ENCODE measurements around the gene THRAP3. TPM values are rescaled to one million over a fixed set of nuclear protein-coding genes. Genes with fewer than 3 reads are reported as not detected.

THRAP3 gene, protein sequence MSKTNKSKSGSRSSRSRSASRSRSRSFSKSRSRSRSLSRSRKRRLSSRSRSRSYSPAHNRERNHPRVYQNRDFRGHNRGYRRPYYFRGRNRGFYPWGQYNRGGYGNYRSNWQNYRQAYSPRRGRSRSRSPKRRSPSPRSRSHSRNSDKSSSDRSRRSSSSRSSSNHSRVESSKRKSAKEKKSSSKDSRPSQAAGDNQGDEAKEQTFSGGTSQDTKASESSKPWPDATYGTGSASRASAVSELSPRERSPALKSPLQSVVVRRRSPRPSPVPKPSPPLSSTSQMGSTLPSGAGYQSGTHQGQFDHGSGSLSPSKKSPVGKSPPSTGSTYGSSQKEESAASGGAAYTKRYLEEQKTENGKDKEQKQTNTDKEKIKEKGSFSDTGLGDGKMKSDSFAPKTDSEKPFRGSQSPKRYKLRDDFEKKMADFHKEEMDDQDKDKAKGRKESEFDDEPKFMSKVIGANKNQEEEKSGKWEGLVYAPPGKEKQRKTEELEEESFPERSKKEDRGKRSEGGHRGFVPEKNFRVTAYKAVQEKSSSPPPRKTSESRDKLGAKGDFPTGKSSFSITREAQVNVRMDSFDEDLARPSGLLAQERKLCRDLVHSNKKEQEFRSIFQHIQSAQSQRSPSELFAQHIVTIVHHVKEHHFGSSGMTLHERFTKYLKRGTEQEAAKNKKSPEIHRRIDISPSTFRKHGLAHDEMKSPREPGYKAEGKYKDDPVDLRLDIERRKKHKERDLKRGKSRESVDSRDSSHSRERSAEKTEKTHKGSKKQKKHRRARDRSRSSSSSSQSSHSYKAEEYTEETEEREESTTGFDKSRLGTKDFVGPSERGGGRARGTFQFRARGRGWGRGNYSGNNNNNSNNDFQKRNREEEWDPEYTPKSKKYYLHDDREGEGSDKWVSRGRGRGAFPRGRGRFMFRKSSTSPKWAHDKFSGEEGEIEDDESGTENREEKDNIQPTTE
- total RNA-seq = 100 to 1,000 TPM; 108 to 144 TPM

DNA sequence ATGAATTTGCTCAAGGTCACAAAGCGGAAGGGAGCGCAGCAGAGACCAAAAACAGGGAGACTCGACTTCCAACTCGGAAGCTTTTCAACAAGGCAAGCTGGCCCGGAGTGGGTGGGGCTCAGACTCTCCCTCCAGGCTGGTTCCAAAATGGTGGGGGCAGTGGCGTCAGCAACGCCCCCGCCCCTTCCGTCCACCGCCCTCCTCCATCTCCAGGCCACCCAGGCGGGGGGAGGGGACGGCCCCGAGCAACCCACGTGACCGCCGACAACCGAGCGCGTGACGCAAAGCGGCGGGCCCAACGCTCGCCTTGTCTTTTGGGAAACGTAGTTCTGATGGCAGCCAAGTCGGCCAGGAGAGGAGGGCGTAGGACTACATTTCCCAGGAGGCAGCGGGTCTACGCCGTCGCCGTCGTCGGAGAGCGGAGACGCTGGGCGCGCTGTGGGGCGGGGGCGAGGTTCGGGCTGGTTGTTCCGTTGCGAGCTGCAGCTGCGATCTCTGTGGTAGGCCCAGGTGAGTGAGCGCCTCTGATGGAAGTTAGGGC lies at the start of gene THRAP3:
THRAP3 (plus strand) TSS at position 448 of the 541 bp plus-strand sequence. CDS start 58,121 bp downstream, outside the sequence.

GRCh38 chr1:36306210-36306901 lies 82.1 kb downstream of the THRAP3 start, which contains the start of gene SH3D21:
SH3D21 (plus strand) TSS chr1:36306368; CDS start chr1:36306421, 53 bp downstream.

DNA sequence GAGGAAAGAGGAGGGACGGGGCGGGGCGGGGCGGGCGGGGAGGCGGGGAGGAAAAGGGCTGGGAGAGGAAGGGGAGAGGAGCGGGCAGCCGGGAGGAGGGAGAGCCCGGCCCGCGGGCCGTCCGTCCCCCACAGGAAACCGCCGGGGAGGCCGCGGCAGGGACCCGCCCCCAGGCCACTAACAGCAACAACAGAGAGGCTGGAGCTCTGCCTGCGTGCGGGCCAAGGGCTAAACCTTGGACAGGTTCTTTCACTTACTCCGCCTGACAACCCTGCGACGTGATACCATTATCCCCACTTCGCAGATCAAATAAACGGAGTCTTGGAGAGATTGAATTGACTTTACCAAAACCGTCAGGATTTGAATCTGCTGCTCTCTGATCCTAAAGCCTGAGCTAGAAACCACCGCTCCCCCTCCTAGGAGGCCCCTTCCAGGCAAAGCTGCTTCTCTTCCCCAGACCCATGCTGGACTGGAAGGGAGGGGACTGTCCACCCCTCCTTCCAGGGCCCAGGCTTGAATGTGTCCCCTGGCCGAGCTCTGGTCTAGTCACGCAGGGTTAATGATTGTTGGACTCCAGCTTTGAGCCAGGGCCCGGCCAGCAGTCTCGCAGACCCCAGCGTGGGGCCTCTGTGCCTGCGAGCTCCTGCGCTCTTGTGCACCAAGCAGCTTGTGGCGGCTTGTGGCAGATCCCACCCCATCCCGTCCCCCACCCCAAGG lies 99.6 kb downstream of the THRAP3 start, which contains the start of gene EVA1B:
EVA1B (minus strand) TSS at position 10 of the 717 bp plus-strand sequence. CDS start 608 bp downstream, outside the sequence.

Small RNAs within 50 kb of the gene (small RNA-seq; reads per million reads assigned to genes)
- gene RN7SL131P (0 reads per million in 2 donors), gene UBE2V2P4 (0 reads per million in 2 donors)

Other genes with a start within 250 kb of the THRAP3 start
- not detected for gene TEKT2, start 140.3 kb upstream of the THRAP3 start, total RNA-seq
- gene ADPRS, start 135.6 kb upstream of the THRAP3 start, total RNA-seq = 10 to 100 TPM; 23.7 to 27.6 TPM
- gene COL8A2, start 99.2 kb upstream of the THRAP3 start, total RNA-seq = under 1 TPM; under 0.01 to 0.34 TPM
- gene TRAPPC3, start 75.0 kb upstream of the THRAP3 start, total RNA-seq = 10 to 100 TPM; 82.9 to 93.2 TPM
- 100 to 1,000 TPM; 135 to 144 TPM for gene MAP7D1, start 68.3 kb upstream of the THRAP3 start, total RNA-seq
- 1 to 10 TPM; 2.3 to 6.2 TPM for gene SH3D21, start 81.9 kb downstream of the THRAP3 start, total RNA-seq
- 10 to 100 TPM; 54.7 to 74.6 TPM for gene EVA1B, start 99.2 kb downstream of the THRAP3 start, total RNA-seq
- gene STK40, start 161.5 kb downstream of the THRAP3 start, total RNA-seq = 10 to 100 TPM; 17.6 to 22.0 TPM
- gene LSM10, start 173.5 kb downstream of the THRAP3 start, total RNA-seq = 10 to 100 TPM; 11.0 to 14.0 TPM
- gene OSCP1, start 226.0 kb downstream of the THRAP3 start, total RNA-seq = 1 to 10 TPM; 5.7 to 6.2 TPM
- gene MRPS15, start 239.9 kb downstream of the THRAP3 start, total RNA-seq = 100 to 1,000 TPM in 1 of 2 donors, 10 to 100 TPM in 1; 70.9 to 122 TPM

Measured in melanocyte of skin (primary cell).